AG10803 (cell line): ENCODE data around the gene PRPF19.
"Not testable (repeated sequence)": the region's sequence is repeated elsewhere in the genome, so short reads cannot be mapped to it uniquely, and the experiment has no call there.

Source experiments
- DNase-seq: peaks from one replicate; pipeline ENCODE4 v3.0.0; 2010; ENCODE audit warnings: low read depth
- H3K4me3 ChIP-seq: 2 replicates; pipeline ENCODE4 v1.5.1; 2011; ENCODE audit warnings: mild to moderate bottlenecking, low read length, control low read depth
- CTCF ChIP-seq: conservative IDR thresholded peaks from 2 replicates; pipeline ENCODE4 v1.5.1; 2011; ENCODE audit warnings: mild to moderate bottlenecking, low read length, control low read depth, inconsistent platforms

Gene PRPF19

GRCh38 chr11:60910711-60911380 is 4.5 kb upstream of the PRPF19 start:
- DNase-seq: no peak
- H3K4me3 ChIP-seq: no peak overlapping the region
- no peak for TF ChIP-seq CTCF

- no peak overlapping the region for H3K4me3 ChIP-seq
- no peak for TF ChIP-seq CTCF
- DNase-seq: no peak
Measured at GRCh38 chr11:60910281-60910687, 3.9 kb upstream of the PRPF19 start.

GRCh38 chr11:60909680-60910280 is 3.4 kb upstream of the PRPF19 start:
- H3K4me3 ChIP-seq, DNase-seq: not testable (repeated sequence)

DNA sequence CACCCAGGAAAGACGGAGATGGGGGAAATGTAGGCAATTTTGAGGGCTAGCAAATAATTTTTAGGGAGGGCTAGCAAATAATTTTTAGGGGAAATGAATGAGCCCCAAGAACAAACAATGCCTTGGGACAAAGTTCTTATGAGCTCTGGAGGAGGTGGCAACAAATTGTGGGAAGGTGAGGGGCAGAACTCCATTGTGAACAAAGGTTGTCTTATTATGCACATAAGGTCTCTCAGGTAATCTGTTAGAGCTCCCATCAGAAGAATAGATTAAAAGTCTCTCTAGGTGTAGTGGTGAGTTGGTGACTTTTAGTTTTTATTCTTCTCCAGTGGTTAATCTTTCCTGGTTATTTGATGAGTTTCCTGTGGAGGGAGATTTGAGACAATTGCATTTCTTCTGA is 2.4 kb upstream of the PRPF19 start:
- H3K4me3 ChIP-seq: no peak overlapping the region
- TF ChIP-seq CTCF: no peak
- no peak for DNase-seq

- peak overlapping the region; percentile 86 for H3K4me3 ChIP-seq
- DNase-seq: peak; percentile 18
- TF ChIP-seq CTCF: no peak
Measured at GRCh38 chr11:60905551-60906113, 753 bp downstream of the PRPF19 start.

GRCh38 chr11:60905047-60905446 is 1.3 kb downstream of the PRPF19 start:
- no peak for DNase-seq
- TF ChIP-seq CTCF: no peak
- H3K4me3 ChIP-seq: peak overlapping the region; percentile 86

GRCh38 chr11:60902625-60903024 is 3.8 kb downstream of the PRPF19 start:
- no peak for DNase-seq
- no peak for TF ChIP-seq CTCF
- H3K4me3 ChIP-seq: no peak overlapping the region
